ENCODE measurements around the gene ADAMTS17. TPM values are rescaled to one million over a fixed set of nuclear protein-coding genes. Genes with fewer than 3 reads are reported as not detected.
A peak's percentile ranks its signal among the peaks of the same experiment; 100 is the strongest.

ADAMTS17 gene
- total RNA-seq, 1 donor from 2014 or later: 0.99 TPM

DNA sequence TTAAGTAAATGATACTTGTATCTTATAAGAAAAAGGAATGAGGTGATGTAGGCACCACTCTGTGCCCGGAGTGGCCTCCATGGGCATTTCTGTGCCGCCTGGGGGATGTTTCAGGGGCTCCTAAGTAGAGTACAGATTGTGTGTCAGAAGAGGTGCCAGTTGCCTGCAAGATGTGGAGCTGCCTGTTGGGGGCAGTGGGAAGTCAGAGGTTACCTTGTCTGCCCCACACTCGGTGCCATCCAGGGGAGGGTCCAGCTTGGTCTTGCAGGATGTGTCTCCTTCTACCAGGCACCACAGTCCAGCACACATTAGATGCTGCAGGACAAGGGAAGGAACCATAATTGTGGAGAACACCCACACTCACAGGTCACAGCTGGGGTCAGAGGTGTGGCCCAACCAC is 208.8 kb downstream of the ADAMTS17 start:
- H3K27ac ChIP-seq (replicated peaks): no peak overlapping the region
- intact Hi-C loops (cut with micrococcal nuclease): no loop called here

DNA sequence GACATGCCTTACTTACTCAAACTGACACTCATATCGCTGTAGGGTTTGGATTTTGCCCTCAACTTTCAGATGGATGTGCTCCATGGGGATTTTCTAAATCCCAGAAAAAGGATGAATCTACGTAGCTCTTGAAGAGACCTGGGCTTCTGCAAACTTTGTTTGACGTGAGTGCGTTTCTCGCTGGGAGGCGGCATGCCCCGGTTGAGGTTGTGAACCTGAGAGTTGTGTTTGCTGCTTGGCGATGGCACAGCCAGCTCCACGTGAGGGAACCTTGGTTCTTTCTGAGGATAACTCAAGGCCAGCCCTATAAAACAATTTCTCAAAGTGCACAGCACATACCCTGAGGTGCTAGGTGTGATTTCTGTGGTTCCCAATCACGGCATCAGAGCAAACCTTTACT is 209.5 kb downstream of the ADAMTS17 start:
- no peaks in the 10 kb centered on the region for H3K9me3 ChIP-seq (replicated peaks)
- H3K4me3 ChIP-seq: no peak overlapping the region
- intact Hi-C loops (cut with micrococcal nuclease): no loop called here
- no peaks in the 10 kb centered on the region for H3K36me3 ChIP-seq
- peak overlapping the region; percentile 10 for H3K27ac ChIP-seq (replicated peaks)
- TF ChIP-seq, protein P1, sequence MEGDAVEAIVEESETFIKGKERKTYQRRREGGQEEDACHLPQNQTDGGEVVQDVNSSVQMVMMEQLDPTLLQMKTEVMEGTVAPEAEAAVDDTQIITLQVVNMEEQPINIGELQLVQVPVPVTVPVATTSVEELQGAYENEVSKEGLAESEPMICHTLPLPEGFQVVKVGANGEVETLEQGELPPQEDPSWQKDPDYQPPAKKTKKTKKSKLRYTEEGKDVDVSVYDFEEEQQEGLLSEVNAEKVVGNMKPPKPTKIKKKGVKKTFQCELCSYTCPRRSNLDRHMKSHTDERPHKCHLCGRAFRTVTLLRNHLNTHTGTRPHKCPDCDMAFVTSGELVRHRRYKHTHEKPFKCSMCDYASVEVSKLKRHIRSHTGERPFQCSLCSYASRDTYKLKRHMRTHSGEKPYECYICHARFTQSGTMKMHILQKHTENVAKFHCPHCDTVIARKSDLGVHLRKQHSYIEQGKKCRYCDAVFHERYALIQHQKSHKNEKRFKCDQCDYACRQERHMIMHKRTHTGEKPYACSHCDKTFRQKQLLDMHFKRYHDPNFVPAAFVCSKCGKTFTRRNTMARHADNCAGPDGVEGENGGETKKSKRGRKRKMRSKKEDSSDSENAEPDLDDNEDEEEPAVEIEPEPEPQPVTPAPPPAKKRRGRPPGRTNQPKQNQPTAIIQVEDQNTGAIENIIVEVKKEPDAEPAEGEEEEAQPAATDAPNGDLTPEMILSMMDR (IDR thresholded peaks at IDR 0.05; ENCODE audit: borderline replicate concordance): no peak
- no peaks in the 10 kb centered on the region for H3K27me3 ChIP-seq (ENCODE audit: low read depth)
- DNase-seq: no peak
- H3K4me1 ChIP-seq: no peaks in the 10 kb centered on the region

More for the DNA sequence above, 208.8 kb downstream of the ADAMTS17 start:
- Histone ChIP-seq H3K27me3 (ENCODE audit: low read depth) (no peaks in the 10 kb centered on the region), H3K4me1 (no peaks in the 10 kb centered on the region), H3K9me3 (replicated peaks) (no peaks in the 10 kb centered on the region), H3K36me3 (no peaks in the 10 kb centered on the region), H3K4me3 (no peak overlapping the region)
- no peak for DNase-seq
- TF ChIP-seq, protein P1 (IDR thresholded peaks at IDR 0.05; ENCODE audit: borderline replicate concordance): no peak

DNA sequence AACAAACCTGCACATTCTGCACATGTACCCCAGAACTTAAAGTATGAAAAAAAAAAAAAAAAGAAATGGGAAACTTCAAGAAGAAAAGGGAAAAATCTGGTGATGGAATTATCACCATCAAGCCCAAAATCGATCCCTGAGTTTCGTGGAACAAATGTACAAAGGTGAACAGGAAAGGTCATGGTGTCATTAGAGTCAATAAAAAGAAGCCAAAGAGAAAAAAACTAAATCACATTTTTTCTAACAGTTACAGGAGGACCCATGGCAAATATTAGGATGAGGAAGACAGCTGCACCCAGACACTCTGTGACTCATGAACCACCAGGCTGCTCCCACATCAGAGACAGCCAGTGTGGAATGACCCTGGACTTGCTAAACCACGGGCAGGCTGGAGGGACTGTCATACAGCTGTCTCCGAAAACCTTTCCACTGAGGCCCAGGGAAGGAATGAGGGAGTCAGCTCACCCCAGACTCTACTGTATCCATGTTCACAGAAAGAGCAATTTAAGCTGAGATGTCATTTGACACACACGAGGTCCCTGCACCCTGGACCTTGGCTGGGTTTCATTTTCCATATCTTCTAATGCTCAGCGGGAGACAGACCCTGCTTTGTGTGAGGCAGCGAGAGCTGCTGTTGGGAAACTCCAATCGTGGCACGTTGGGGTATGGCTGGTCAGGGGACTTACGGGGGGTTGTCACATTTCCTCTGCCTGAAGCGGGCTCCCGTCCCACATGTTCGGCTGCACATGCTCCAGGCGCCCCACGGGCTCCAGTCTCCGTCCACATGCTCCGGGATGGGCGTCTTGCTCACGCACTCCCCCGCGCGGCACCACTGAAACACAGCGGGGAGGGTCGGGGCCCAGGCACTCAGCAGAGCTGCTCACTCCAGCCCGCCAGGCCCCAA is 210.2 kb downstream of the ADAMTS17 start:
- TF ChIP-seq, protein P1 (IDR thresholded peaks at IDR 0.05; ENCODE audit: borderline replicate concordance): peak; percentile 70
- Histone ChIP-seq H3K36me3 (no peaks in the 10 kb centered on the region), H3K27me3 (ENCODE audit: low read depth) (no peaks in the 10 kb centered on the region), H3K9me3 (replicated peaks) (no peaks in the 10 kb centered on the region), H3K4me3 (peak overlapping the region; percentile 43), H3K27ac (replicated peaks) (peak overlapping the region; percentile 10), H3K4me1 (no peaks in the 10 kb centered on the region)
- intact Hi-C loops (cut with micrococcal nuclease): no loop called here
- peak; percentile 68 for DNase-seq

DNA sequence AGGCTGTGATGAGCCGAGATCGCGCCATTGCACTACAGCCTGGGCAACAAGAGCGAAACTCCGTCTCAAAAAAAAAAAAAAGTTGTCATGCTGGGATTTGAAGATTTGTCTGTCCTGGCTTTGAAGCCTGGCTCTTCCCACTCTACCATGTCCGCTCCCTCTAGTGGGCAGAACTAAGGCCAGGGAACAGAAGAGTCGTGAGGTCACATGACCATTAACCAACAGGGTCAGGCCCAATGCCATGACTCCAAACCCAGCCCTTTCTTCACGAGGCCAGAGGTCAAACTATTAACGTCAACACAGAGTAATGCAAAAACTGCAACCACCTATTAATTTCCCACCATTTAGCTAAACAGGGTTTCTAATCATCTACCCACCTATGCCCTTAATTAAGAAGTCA is 212.1 kb downstream of the ADAMTS17 start:
- intact Hi-C loops (cut with micrococcal nuclease): no loop called here
- H3K9me3 ChIP-seq (replicated peaks): no peaks in the 10 kb centered on the region
- TF ChIP-seq, protein P1 (IDR thresholded peaks at IDR 0.05; ENCODE audit: borderline replicate concordance): no peak

DNA sequence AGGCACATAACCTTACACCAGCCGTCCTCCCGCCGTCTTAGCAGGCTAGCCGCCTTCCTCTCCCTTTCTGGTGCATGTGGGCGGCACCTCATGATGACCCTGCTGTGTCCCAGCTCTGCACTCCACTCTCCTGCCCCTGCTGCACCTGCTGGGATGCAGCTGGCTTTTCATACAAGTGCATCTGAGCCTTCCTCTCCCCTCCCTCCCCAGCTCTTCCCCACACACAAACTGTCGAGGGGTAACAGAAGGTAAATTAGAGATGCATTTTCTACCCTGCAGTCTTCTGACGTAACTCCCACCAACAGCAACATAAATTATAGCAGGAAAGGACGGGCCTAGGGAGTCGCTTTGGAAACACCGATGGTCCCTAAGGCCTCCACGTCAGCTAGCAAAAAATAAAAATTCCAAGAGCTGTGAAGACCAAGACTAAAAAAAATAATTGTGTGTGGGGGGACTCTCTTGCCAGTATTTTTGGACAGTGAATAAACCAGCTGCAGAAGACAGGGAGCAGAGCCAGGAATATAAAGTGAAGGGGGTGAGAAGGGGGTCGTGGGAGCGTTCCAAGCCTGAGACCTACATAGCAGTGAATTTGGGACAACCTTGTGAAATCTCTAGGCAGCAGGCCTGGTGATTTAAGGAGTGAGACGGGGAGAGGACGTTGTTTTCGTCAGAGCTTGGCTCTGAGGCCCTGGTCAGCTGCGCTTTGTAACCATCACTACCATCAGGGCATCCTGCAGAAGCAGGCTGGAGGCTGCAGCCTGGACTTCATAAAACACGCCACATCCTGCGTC is 216.2 kb downstream of the ADAMTS17 start:
- TF ChIP-seq, protein P1 (IDR thresholded peaks at IDR 0.05; ENCODE audit: borderline replicate concordance): no peak
- intact Hi-C loops (cut with micrococcal nuclease): no loop called here
- DNase-seq: peak; percentile 53
- Histone ChIP-seq H3K36me3 (peaks cover 5% of the 10 kb centered on the region), H3K27me3 (ENCODE audit: low read depth) (no peaks in the 10 kb centered on the region), H3K4me1 (no peaks in the 10 kb centered on the region), H3K4me3 (no peak overlapping the region), H3K9me3 (replicated peaks) (peaks cover 18% of the 10 kb centered on the region), H3K27ac (replicated peaks) (peak overlapping the region; percentile 46)

More for the DNA sequence above, 212.1 kb downstream of the ADAMTS17 start:
- Histone ChIP-seq H3K27ac (replicated peaks) (no peak overlapping the region), H3K36me3 (no peaks in the 10 kb centered on the region), H3K4me3 (no peak overlapping the region), H3K27me3 (ENCODE audit: low read depth) (no peaks in the 10 kb centered on the region), H3K4me1 (no peaks in the 10 kb centered on the region)
- DNase-seq: no peak
